ENCODE data around the gene ATXN8OS.
"Not testable (repeated sequence)": the region's sequence is repeated elsewhere in the genome, so short reads cannot be mapped to it uniquely, and the experiment has no call there.

Gene ATXN8OS

DNA sequence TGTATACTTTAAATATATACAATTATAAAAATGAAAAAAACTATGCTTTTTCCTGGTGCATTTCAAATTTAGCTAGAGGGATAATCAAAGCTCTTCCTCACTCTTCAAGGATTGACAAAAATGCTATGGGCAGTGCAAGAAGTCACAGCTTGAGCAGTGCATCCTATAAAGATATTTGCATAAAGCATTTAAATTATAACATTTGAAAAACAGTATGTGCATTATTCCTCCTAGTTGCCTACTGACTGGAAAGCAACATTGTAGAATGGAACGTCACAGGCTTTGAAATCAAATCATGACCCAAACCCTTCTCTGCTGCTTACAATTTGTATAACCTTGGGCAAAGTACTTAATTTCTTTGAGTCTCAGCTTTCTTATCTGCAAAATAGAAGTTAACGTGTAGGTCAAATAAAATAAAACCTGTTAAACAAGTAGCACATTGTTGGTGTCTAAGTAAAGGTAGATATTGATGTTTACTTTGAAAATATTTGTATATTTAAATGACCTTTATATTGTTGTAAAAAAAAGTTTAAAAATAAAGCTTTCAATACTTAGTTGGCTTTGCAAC lies 9.8 kb downstream of the ATXN8OS start:
- no peak for DNase-seq
- H3K36me3 ChIP-seq (ENCODE audit: control insufficient read depth, insufficient read depth, low read length): no peaks in the 10 kb centered on the region

DNA sequence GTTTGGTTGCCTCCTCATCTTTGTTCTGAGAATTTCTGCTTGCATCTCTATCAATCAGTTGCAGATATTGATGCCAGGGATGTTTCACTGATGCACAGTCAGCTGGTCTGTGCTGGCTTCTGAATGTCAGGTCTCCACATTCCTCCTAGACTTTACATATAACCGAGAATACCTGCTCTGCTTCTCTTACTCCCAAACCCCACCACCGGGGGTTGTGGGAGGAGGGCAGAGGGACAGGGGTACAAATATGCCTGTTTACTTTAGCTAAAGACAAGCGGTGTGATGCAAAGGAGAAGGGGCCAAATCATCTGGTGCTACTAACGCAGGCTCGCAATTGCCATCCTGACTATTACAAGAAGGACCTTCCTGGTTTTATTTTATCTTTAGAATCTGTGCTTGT lies 18.1 kb downstream of the ATXN8OS start:
- H3K27ac ChIP-seq (ENCODE audit: insufficient read depth, low read length, poor library complexity, severe bottlenecking): no peak overlapping the region
- no peaks in the 10 kb centered on the region for H3K27me3 ChIP-seq (replicated peaks; ENCODE audit: control insufficient read depth, insufficient read depth, low read length, poor library complexity, severe bottlenecking)
- no peaks in the 10 kb centered on the region for H3K4me1 ChIP-seq (ENCODE audit: control insufficient read depth, insufficient read depth, low read length, poor library complexity, severe bottlenecking)
- H3K9me3 ChIP-seq (ENCODE audit: control insufficient read depth, low read length): no peaks in the 10 kb centered on the region
- no peak for DNase-seq
- no peak overlapping the region for H3K4me3 ChIP-seq (ENCODE audit: insufficient read depth, low read depth, low read length, poor library complexity, severe bottlenecking)
- H3K36me3 ChIP-seq (ENCODE audit: control insufficient read depth, insufficient read depth, low read length): no peaks in the 10 kb centered on the region

More for the DNA sequence above, 9.8 kb downstream of the ATXN8OS start:
- Histone ChIP-seq H3K4me3 (ENCODE audit: insufficient read depth, low read depth, low read length, poor library complexity, severe bottlenecking) (no peak overlapping the region), H3K27ac (ENCODE audit: insufficient read depth, low read length, poor library complexity, severe bottlenecking) (no peak overlapping the region), H3K9me3 (ENCODE audit: control insufficient read depth, low read length) (no peaks in the 10 kb centered on the region), H3K27me3 (replicated peaks; ENCODE audit: control insufficient read depth, insufficient read depth, low read length, poor library complexity, severe bottlenecking) (no peaks in the 10 kb centered on the region), H3K4me1 (ENCODE audit: control insufficient read depth, insufficient read depth, low read length, poor library complexity, severe bottlenecking) (no peaks in the 10 kb centered on the region)

DNA sequence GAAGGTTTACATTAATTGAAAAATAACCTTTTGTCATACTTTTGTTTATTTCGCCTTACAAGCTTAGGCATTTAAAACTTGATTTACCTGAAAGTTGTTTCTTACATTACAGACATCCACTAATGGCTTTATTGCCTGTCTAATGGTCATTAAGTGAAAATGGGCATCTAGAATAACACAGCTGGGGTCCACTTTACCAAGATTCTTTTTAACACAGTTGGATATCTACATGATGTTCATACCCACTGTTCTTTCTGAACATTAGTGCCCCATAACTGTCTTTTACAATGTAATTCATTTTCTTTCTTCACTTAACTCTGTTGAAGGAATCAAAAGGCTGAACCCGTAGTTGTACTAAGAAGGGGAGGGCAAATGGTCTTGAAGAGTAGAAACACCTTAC lies 20.5 kb downstream of the ATXN8OS start:
- Histone ChIP-seq H3K27ac (ENCODE audit: insufficient read depth, low read length, poor library complexity, severe bottlenecking) (no peak overlapping the region), H3K36me3 (ENCODE audit: control insufficient read depth, insufficient read depth, low read length) (no peaks in the 10 kb centered on the region), H3K4me1 (ENCODE audit: control insufficient read depth, insufficient read depth, low read length, poor library complexity, severe bottlenecking) (no peaks in the 10 kb centered on the region), H3K27me3 (replicated peaks; ENCODE audit: control insufficient read depth, insufficient read depth, low read length, poor library complexity, severe bottlenecking) (no peaks in the 10 kb centered on the region), H3K4me3 (ENCODE audit: insufficient read depth, low read depth, low read length, poor library complexity, severe bottlenecking) (no peak overlapping the region), H3K9me3 (ENCODE audit: control insufficient read depth, low read length) (no peaks in the 10 kb centered on the region)
- no peak for DNase-seq

DNA sequence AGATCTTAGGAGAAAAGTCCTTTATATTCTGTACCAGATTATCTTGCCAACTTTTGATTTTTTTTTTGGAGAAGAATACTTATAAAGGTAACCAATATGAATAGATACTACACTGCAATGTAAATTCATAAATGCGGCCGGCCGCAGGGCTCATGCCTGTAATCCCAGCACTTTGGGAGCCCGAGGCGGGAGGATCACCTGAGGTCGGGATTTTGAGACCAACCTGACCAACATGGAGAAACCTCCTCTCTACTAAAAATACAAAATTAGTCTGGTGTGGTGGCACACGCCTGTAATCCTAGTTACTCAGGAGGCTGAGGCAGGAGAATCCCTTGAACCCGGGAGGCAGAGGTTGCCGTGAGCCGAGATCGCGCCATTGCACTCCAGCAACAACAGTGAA lies 35.0 kb downstream of the ATXN8OS start:
- H3K27me3 ChIP-seq (replicated peaks; ENCODE audit: control insufficient read depth, insufficient read depth, low read length, poor library complexity, severe bottlenecking); H3K9me3 ChIP-seq (ENCODE audit: control insufficient read depth, low read length); DNase-seq; H3K4me3 ChIP-seq (ENCODE audit: insufficient read depth, low read depth, low read length, poor library complexity, severe bottlenecking); H3K36me3 ChIP-seq (ENCODE audit: control insufficient read depth, insufficient read depth, low read length); H3K4me1 ChIP-seq (ENCODE audit: control insufficient read depth, insufficient read depth, low read length, poor library complexity, severe bottlenecking); H3K27ac ChIP-seq (ENCODE audit: insufficient read depth, low read length, poor library complexity, severe bottlenecking): not testable (repeated sequence)

DNA sequence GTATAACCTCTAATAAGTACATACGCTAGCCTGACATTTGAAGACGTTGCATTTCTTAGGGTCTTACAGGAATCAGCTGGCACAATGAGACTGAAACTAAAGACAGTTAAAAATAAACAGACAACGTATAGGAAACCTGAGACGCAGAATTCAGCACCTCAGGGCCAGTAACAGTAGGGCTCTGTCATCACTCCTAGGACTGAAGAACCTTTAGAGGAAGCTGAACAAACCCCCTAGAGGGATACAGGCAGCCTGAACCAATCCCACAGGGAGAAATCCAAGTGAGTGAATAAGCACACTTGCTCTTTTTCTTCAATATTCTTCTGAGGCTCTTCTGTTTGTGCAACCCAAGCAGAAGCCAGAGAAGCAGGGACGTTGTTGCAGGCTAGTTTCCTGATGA lies 54.5 kb downstream of the ATXN8OS start:
- no peak for DNase-seq
- no peaks in the 10 kb centered on the region for H3K36me3 ChIP-seq (ENCODE audit: control insufficient read depth, insufficient read depth, low read length)
- H3K27ac ChIP-seq (ENCODE audit: insufficient read depth, low read length, poor library complexity, severe bottlenecking): no peak overlapping the region
- H3K4me1 ChIP-seq (ENCODE audit: control insufficient read depth, insufficient read depth, low read length, poor library complexity, severe bottlenecking): no peaks in the 10 kb centered on the region
- H3K4me3 ChIP-seq (ENCODE audit: insufficient read depth, low read depth, low read length, poor library complexity, severe bottlenecking): no peak overlapping the region
- H3K9me3 ChIP-seq (ENCODE audit: control insufficient read depth, low read length): no peaks in the 10 kb centered on the region
- H3K27me3 ChIP-seq (replicated peaks; ENCODE audit: control insufficient read depth, insufficient read depth, low read length, poor library complexity, severe bottlenecking): no peaks in the 10 kb centered on the region

DNA sequence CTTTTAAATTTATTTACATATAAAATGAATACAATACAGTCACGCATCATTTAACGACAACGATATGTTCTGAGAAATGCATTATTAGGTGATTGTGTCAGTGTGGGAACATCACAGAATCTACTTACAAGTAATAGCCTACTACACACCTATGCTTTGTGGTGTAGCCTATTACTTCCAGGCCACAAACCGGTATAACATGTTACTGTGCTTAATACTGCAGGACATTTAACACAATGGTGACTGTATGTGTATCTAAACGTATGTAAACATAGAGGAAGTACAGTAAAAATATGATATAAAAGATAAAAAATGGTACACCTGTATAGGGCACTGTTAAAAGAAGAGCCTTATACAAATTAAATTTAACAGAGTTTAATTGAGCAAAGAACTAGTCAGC lies 63.1 kb downstream of the ATXN8OS start:
- H3K4me1 ChIP-seq (ENCODE audit: control insufficient read depth, insufficient read depth, low read length, poor library complexity, severe bottlenecking): no peaks in the 10 kb centered on the region
- DNase-seq: no peak
- no peaks in the 10 kb centered on the region for H3K27me3 ChIP-seq (replicated peaks; ENCODE audit: control insufficient read depth, insufficient read depth, low read length, poor library complexity, severe bottlenecking)
- no peaks in the 10 kb centered on the region for H3K36me3 ChIP-seq (ENCODE audit: control insufficient read depth, insufficient read depth, low read length)
- no peaks in the 10 kb centered on the region for H3K9me3 ChIP-seq (ENCODE audit: control insufficient read depth, low read length)
- no peak overlapping the region for H3K4me3 ChIP-seq (ENCODE audit: insufficient read depth, low read depth, low read length, poor library complexity, severe bottlenecking)
- H3K27ac ChIP-seq (ENCODE audit: insufficient read depth, low read length, poor library complexity, severe bottlenecking): no peak overlapping the region

DNA sequence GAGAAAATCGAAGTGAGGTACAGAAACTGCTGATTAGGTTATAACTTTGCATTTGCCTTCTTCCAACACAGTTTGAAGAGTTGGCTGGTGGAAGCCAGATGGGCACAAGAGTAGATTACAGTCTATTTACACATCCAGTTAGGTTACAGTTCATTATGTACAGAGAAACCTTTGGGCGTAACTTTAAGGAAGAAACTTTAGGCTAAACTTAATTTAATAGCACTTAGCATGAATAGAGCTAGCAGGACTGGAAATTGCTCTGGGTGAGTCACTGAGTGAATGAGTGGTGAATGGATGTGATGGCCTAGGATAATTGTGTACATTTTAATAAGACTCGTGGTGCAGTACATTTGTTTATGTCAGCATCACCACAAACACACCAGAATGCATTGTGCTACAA lies 63.5 kb downstream of the ATXN8OS start:
- no peaks in the 10 kb centered on the region for H3K9me3 ChIP-seq (ENCODE audit: control insufficient read depth, low read length)
- H3K27ac ChIP-seq (ENCODE audit: insufficient read depth, low read length, poor library complexity, severe bottlenecking): no peak overlapping the region
- H3K36me3 ChIP-seq (ENCODE audit: control insufficient read depth, insufficient read depth, low read length): no peaks in the 10 kb centered on the region
- H3K4me1 ChIP-seq (ENCODE audit: control insufficient read depth, insufficient read depth, low read length, poor library complexity, severe bottlenecking): no peaks in the 10 kb centered on the region
- no peak for DNase-seq
- H3K27me3 ChIP-seq (replicated peaks; ENCODE audit: control insufficient read depth, insufficient read depth, low read length, poor library complexity, severe bottlenecking): no peaks in the 10 kb centered on the region
- H3K4me3 ChIP-seq (ENCODE audit: insufficient read depth, low read depth, low read length, poor library complexity, severe bottlenecking): no peak overlapping the region

DNA sequence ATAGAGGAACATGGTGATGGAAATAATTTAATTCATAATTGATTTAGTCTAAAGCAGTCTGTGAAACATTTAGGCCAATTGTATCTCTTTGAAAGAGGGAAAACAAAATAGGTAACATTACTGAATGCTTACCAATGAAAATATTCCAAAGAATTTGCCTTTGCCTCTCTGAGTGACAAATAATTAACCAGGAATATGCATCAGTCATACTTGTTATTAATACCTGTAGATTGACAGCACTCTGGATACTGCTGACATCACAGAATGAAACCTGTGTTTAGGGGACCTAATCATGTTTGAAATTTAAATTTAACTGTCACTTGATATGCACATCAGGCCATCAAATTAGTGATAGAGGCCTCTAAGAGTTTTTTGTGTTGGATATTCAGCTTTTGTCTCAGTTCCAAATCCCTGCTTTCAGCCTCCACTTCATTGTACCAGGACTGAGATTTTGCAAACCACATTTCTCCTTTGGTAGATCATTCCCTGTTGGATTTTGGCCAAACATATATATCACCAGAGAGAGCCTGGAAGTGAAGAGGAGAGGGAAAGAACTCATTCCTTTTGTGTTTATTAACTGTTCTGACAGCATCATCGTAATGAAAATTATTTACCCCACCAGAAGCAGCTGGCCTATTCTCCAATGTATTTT lies 65.4 kb downstream of the ATXN8OS start:
- H3K9me3 ChIP-seq (ENCODE audit: control insufficient read depth, low read length): no peaks in the 10 kb centered on the region
- no peak for DNase-seq
- no peak overlapping the region for H3K4me3 ChIP-seq (ENCODE audit: insufficient read depth, low read depth, low read length, poor library complexity, severe bottlenecking)
- H3K27me3 ChIP-seq (replicated peaks; ENCODE audit: control insufficient read depth, insufficient read depth, low read length, poor library complexity, severe bottlenecking): no peaks in the 10 kb centered on the region
- no peaks in the 10 kb centered on the region for H3K4me1 ChIP-seq (ENCODE audit: control insufficient read depth, insufficient read depth, low read length, poor library complexity, severe bottlenecking)
- no peak overlapping the region for H3K27ac ChIP-seq (ENCODE audit: insufficient read depth, low read length, poor library complexity, severe bottlenecking)
- no peaks in the 10 kb centered on the region for H3K36me3 ChIP-seq (ENCODE audit: control insufficient read depth, insufficient read depth, low read length)

DNA sequence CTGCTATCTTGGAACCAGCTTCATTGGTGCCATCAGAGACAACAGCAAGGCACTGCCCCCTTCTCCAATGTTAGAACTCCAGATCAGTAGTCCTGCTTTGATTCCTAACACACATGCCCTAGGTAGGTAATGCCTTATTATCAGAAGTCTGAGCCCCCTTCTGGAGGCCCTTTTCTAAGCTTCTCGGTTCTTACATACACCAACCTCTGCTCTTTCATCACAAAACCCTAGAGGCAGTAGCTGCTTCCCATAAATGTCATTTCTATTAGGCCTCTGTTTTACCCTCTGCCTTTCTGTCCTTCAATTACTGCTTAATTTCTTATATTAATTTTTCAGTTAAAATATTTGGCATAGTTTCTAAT lies 66.0 kb downstream of the ATXN8OS start:
- H3K36me3 ChIP-seq (ENCODE audit: control insufficient read depth, insufficient read depth, low read length): no peaks in the 10 kb centered on the region
- no peaks in the 10 kb centered on the region for H3K4me1 ChIP-seq (ENCODE audit: control insufficient read depth, insufficient read depth, low read length, poor library complexity, severe bottlenecking)
- no peak for DNase-seq
- H3K4me3 ChIP-seq (ENCODE audit: insufficient read depth, low read depth, low read length, poor library complexity, severe bottlenecking): no peak overlapping the region
- no peak overlapping the region for H3K27ac ChIP-seq (ENCODE audit: insufficient read depth, low read length, poor library complexity, severe bottlenecking)
- H3K27me3 ChIP-seq (replicated peaks; ENCODE audit: control insufficient read depth, insufficient read depth, low read length, poor library complexity, severe bottlenecking): no peaks in the 10 kb centered on the region
- no peaks in the 10 kb centered on the region for H3K9me3 ChIP-seq (ENCODE audit: control insufficient read depth, low read length)

DNA sequence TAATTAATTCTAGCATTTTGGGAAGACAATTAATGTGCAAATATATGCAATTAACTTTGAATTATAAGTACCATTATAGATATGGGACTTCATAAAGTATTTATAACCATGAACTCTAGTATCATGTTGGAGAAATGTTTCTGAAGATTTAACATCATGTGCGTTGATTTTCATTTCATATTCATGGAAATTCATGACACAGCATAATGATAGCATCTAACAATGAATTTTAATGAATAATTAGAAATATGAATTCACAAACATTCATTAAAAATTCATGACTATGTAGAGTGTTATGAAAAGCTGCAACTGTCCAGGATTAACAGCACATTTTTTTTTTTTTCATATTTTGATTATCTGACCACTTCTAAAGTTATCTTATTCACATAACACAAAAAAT lies 70.7 kb downstream of the ATXN8OS start:
- DNase-seq: no peak
- H3K4me1 ChIP-seq (ENCODE audit: control insufficient read depth, insufficient read depth, low read length, poor library complexity, severe bottlenecking): no peaks in the 10 kb centered on the region
- H3K9me3 ChIP-seq (ENCODE audit: control insufficient read depth, low read length): no peaks in the 10 kb centered on the region
- H3K27ac ChIP-seq (ENCODE audit: insufficient read depth, low read length, poor library complexity, severe bottlenecking): no peak overlapping the region
- no peaks in the 10 kb centered on the region for H3K36me3 ChIP-seq (ENCODE audit: control insufficient read depth, insufficient read depth, low read length)
- no peak overlapping the region for H3K4me3 ChIP-seq (ENCODE audit: insufficient read depth, low read depth, low read length, poor library complexity, severe bottlenecking)
- H3K27me3 ChIP-seq (replicated peaks; ENCODE audit: control insufficient read depth, insufficient read depth, low read length, poor library complexity, severe bottlenecking): no peaks in the 10 kb centered on the region
